Activated effector memory CD4-positive, alpha-beta T cell treated with Interleukin-2 at 50 U/mL for 16 hours (primary cell): ENCODE results near the gene CCDC33.
A peak's percentile ranks its signal among the peaks of the same experiment; 100 is the strongest.

ENCODE experiments used
- DNase-seq: peaks from one replicate; pipeline ENCODE4 v3.0.0-alpha.2; 2020

Gene CCDC33

GRCh38 chr15:74369084-74369745 is 133.1 kb downstream of the CCDC33 start:
- DNase-seq: no peak

- DNase-seq: no peak
Observed at GRCh38 chr15:74369756-74370155, 133.6 kb downstream of the CCDC33 start.

GRCh38 chr15:74370471-74370870 is 134.3 kb downstream of the CCDC33 start:
- DNase-seq: no peak

GRCh38 chr15:74373056-74373650 is 137.0 kb downstream of the CCDC33 start:
- no peak for DNase-seq

GRCh38 chr15:74373731-74374647 is 137.9 kb downstream of the CCDC33 start:
- DNase-seq: peak; percentile 94

GRCh38 chr15:74374648-74375302 is 138.6 kb downstream of the CCDC33 start:
- DNase-seq: no peak

GRCh38 chr15:74375303-74375693 is 139.2 kb downstream of the CCDC33 start:
- DNase-seq: peak; percentile 69

GRCh38 chr15:74376226-74376625 is 140.1 kb downstream of the CCDC33 start:
- DNase-seq: no peak

GRCh38 chr15:74376825-74377581 is 140.9 kb downstream of the CCDC33 start:
- DNase-seq: no peak

- DNase-seq: no peak
Observed at GRCh38 chr15:74377831-74378766, 142.0 kb downstream of the CCDC33 start.

GRCh38 chr15:74378848-74379247 is 142.7 kb downstream of the CCDC33 start:
- no peak for DNase-seq

- DNase-seq: no peak
Observed at GRCh38 chr15:74380361-74381189, 144.4 kb downstream of the CCDC33 start.

- DNase-seq: no peak
Observed at GRCh38 chr15:74381190-74381453, 145.0 kb downstream of the CCDC33 start.

GRCh38 chr15:74381481-74381880 is 145.4 kb downstream of the CCDC33 start:
- no peak for DNase-seq

GRCh38 chr15:74382004-74382816 is 146.1 kb downstream of the CCDC33 start:
- peak; percentile 58 for DNase-seq

- no peak for DNase-seq
Observed at GRCh38 chr15:74383286-74383685, 147.2 kb downstream of the CCDC33 start.

- no peak for DNase-seq
Observed at GRCh38 chr15:74383695-74384565, 147.8 kb downstream of the CCDC33 start.

GRCh38 chr15:74384566-74384880 is 148.4 kb downstream of the CCDC33 start:
- no peak for DNase-seq
